BE2C (cell line): ENCODE results near the gene UBE4A.

Experiments used
- DNase-seq: peaks from one replicate; pipeline ENCODE4 v3.0.0-alpha.2; 2020
- H3K27me3 ChIP-seq: fragments of 250-450 bp; sonication (Bioruptor Pico); 2 replicates; pipeline ENCODE4 v1.5.1; 2020; ENCODE audit warnings: mild to moderate bottlenecking
- H3K36me3 ChIP-seq: fragments of 250-450 bp; sonication (Bioruptor Pico); 2 replicates; pipeline ENCODE4 v1.5.1; 2020; ENCODE audit warnings: mild to moderate bottlenecking
- H3K4me1 ChIP-seq: fragments of 250-450 bp; sonication (Bioruptor Pico); 2 replicates; pipeline ENCODE4 v1.5.1; 2020
- H3K4me3 ChIP-seq: 2 replicates; pipeline ENCODE4 v1.5.1; 2011; ENCODE audit warnings: low read depth, low read length
- H3K9me3 ChIP-seq: fragments of 250-450 bp; sonication (Bioruptor Pico); 2 replicates; pipeline ENCODE4 v1.5.1; 2020
- TF ChIP-seq, protein P1 (sequence below): IDR thresholded peaks from 2 replicates; pipeline ENCODE4 v1.5.1; 2012; ENCODE audit warnings: mild to moderate bottlenecking, low read depth, low read length

UBE4A gene

DNA sequence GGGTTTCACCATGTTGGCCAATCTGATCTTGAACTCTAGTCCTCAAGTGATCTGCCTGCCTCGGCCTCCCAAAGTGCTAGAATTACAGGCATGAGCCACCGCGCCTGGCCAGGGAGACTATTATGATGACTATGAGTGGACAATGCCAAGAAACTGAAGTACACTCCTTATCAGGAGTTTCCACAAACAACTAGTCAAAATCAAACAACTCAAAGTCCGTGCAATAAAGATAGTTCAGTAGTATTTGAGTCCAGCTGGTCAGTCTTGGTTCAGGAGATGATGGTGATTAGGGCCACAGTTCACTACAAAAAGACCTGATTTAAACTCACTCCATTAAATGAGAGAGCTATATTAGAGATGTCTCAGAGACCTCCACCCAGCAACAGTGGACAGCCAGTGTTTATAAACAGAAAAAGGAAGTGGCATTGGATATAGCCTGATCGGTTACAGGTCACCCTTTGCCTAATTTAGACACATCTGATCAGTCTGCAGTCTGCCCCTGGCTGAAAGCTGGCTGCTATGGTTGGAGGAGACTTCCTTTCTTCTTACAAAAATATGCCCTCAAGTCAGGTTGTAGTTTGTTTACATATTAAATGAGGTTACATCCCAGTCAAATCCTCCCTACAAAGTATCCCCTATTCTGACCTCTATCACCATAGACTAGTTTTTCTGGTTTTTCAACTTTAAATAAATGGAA is 37.9 kb upstream of the UBE4A start:
- Histone ChIP-seq H3K4me1 (no peaks in the 10 kb centered on the region), H3K36me3 (no peaks in the 10 kb centered on the region), H3K4me3 (no peak overlapping the region), H3K27me3 (no peaks in the 10 kb centered on the region), H3K9me3 (no peaks in the 10 kb centered on the region)
- no peak for DNase-seq
- TF ChIP-seq, protein P1, sequence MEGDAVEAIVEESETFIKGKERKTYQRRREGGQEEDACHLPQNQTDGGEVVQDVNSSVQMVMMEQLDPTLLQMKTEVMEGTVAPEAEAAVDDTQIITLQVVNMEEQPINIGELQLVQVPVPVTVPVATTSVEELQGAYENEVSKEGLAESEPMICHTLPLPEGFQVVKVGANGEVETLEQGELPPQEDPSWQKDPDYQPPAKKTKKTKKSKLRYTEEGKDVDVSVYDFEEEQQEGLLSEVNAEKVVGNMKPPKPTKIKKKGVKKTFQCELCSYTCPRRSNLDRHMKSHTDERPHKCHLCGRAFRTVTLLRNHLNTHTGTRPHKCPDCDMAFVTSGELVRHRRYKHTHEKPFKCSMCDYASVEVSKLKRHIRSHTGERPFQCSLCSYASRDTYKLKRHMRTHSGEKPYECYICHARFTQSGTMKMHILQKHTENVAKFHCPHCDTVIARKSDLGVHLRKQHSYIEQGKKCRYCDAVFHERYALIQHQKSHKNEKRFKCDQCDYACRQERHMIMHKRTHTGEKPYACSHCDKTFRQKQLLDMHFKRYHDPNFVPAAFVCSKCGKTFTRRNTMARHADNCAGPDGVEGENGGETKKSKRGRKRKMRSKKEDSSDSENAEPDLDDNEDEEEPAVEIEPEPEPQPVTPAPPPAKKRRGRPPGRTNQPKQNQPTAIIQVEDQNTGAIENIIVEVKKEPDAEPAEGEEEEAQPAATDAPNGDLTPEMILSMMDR = no peak

DNA sequence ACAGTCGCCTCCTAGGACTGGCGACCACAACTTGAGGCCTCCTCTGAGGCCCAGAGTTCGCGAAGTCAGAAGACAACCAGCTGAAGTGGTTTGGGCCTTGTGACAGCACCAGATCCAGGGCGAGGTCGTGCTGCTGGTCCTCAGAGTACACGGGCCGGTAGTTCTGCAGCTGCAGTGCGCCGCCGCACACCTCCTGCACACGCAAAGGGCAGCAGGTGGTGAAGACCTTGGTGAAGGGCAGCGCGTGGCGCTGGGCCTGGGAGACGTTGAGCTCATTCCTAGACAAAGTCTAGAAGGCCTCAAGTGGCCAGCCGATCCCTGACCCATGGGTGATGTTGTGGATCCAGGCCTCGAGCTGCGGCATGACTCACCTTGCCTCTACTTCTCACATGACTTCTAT is 36.7 kb upstream of the UBE4A start:
- H3K4me1 ChIP-seq = no peaks in the 10 kb centered on the region
- H3K36me3 ChIP-seq = no peaks in the 10 kb centered on the region
- no peak overlapping the region for H3K4me3 ChIP-seq
- TF ChIP-seq, protein P1 = no peak
- H3K27me3 ChIP-seq = peaks cover 2% of the 10 kb centered on the region; the same call in 1 of the 2 replicates
- H3K9me3 ChIP-seq = no peaks in the 10 kb centered on the region
- DNase-seq = no peak

DNA sequence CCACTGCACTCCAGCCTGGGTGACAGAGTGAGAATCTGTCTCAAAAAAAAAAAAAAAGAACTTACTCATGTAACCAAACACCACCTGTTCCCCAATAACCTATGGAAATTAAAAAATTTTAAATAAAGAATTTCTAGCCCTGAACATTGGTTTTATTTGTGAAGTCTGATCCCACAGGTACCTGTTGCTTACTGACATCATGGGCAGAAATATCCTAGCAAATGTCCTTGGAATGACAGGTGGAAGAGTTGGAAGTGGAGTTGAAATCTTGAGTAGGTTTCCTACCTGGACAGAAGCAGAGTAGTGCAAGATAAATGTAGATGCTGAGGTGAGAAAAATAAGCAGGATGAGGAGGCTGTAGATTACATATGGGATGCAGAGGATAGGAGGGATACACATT is 34.1 kb upstream of the UBE4A start:
- TF ChIP-seq, protein P1 = no peak
- Histone ChIP-seq H3K9me3 (no peaks in the 10 kb centered on the region), H3K27me3 (peaks cover 8% of the 10 kb centered on the region; the same call in 1 of the 2 replicates), H3K36me3 (no peaks in the 10 kb centered on the region), H3K4me3 (no peak overlapping the region), H3K4me1 (no peaks in the 10 kb centered on the region)
- no peak for DNase-seq

DNA sequence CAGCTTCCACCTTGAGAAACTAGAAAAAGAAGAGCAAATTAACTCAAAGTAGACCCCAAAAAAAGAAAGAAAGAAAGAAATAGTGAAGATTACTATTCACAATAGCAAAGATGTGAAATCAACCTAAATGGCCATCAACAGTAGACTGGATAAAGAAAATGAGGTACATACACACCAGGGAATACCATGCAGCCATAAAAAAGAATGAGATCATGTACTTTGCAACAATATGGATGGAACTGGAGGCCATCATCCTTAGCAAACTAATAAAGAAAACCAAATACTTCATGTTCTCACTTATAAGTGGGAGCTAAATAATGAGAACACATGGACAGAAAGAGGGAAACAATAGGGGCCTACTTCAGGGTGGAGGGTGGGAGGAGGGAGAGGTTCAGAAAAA is 30.7 kb upstream of the UBE4A start:
- no peak for DNase-seq
- Histone ChIP-seq H3K4me1 (no peaks in the 10 kb centered on the region), H3K4me3 (no peak overlapping the region), H3K27me3 (peaks cover 8% of the 10 kb centered on the region; the same call in 1 of the 2 replicates), H3K9me3 (no peaks in the 10 kb centered on the region), H3K36me3 (no peaks in the 10 kb centered on the region)
- TF ChIP-seq, protein P1 = no peak

DNA sequence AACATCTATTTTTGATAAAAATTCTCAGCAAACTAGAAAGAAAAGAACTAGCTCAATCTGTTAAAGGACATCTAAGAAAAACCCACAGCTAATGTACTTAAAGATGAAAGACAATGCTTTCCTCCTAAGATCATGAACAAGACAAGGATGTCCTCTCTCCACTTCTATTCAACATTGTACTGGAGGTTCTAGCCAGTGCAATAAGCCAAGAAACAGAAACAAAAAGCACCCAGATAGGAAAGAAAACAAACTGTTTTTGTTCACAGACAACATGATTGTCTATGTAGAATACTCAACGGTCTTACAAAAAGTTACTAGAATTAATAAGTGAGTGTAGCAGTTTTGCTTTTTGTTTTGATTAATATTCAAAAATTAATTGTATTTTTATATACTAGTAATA is 24.7 kb upstream of the UBE4A start:
- no peak for DNase-seq
- no peaks in the 10 kb centered on the region for H3K4me1 ChIP-seq
- TF ChIP-seq, protein P1 = no peak
- no peaks in the 10 kb centered on the region for H3K9me3 ChIP-seq
- H3K27me3 ChIP-seq = peaks cover 10% of the 10 kb centered on the region
- H3K36me3 ChIP-seq = no peaks in the 10 kb centered on the region
- no peak overlapping the region for H3K4me3 ChIP-seq

DNA sequence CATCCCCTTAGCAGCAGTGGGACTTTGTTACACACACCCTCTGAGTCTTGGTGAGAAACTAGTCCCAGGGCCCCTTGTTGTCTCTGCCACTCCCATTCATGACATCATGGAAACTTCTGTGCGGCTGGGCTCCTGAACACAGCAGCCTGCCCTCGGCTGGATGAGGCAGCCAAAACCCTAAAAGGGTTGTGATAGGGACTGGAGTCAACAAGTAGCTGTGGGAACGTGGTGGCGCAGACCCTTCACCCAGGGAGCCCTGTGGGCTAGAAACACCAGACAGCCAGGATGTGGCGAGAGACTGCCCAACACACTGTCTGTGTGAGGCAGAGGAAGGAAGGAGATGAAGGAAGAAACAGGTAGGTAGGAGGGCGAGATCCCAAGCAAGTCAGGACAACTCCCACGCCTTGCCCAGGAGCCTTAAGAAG is 20.8 kb upstream of the UBE4A start:
- no peak for DNase-seq
- TF ChIP-seq, protein P1 = no peak
- Histone ChIP-seq H3K4me1 (no peaks in the 10 kb centered on the region), H3K9me3 (no peaks in the 10 kb centered on the region), H3K36me3 (no peaks in the 10 kb centered on the region), H3K4me3 (no peak overlapping the region), H3K27me3 (peaks cover 10% of the 10 kb centered on the region)
